BE2C (cell line): ENCODE measurements around the gene COL8A2.

ENCODE experiments used
- DNase-seq: peaks from one replicate; pipeline ENCODE4 v3.0.0-alpha.2; 2020
- H3K27me3 ChIP-seq: fragments of 250-450 bp; sonication (Bioruptor Pico); 2 replicates; pipeline ENCODE4 v1.5.1; 2020; ENCODE audit warnings: mild to moderate bottlenecking
- H3K36me3 ChIP-seq: fragments of 250-450 bp; sonication (Bioruptor Pico); 2 replicates; pipeline ENCODE4 v1.5.1; 2020; ENCODE audit warnings: mild to moderate bottlenecking
- H3K4me1 ChIP-seq: fragments of 250-450 bp; sonication (Bioruptor Pico); 2 replicates; pipeline ENCODE4 v1.5.1; 2020
- H3K4me3 ChIP-seq: 2 replicates; pipeline ENCODE4 v1.5.1; 2011; ENCODE audit warnings: low read depth, low read length
- H3K9me3 ChIP-seq: fragments of 250-450 bp; sonication (Bioruptor Pico); 2 replicates; pipeline ENCODE4 v1.5.1; 2020
- CTCF ChIP-seq: IDR thresholded peaks from 2 replicates; pipeline ENCODE4 v1.5.1; 2012; ENCODE audit warnings: mild to moderate bottlenecking, low read depth, low read length

The COL8A2 gene

GRCh38 chr1:36112823-36113222 lies 12.2 kb downstream of the COL8A2 start:
- no peak for DNase-seq
- no peak for TF ChIP-seq CTCF
- H3K4me3 ChIP-seq, result no peak overlapping the region
- H3K27me3 ChIP-seq, result no peaks in the 10 kb centered on the region
- H3K36me3 ChIP-seq, result no peaks in the 10 kb centered on the region
- no peaks in the 10 kb centered on the region for H3K4me1 ChIP-seq
- no peaks in the 10 kb centered on the region for H3K9me3 ChIP-seq

- H3K36me3 ChIP-seq, result no peaks in the 10 kb centered on the region
- no peaks in the 10 kb centered on the region for H3K4me1 ChIP-seq
- no peak for DNase-seq
- H3K9me3 ChIP-seq, result no peaks in the 10 kb centered on the region
- H3K27me3 ChIP-seq, result no peaks in the 10 kb centered on the region
- H3K4me3 ChIP-seq, result no peak overlapping the region
- TF ChIP-seq CTCF, result no peak
Measured at GRCh38 chr1:36111151-36111550, 13.9 kb downstream of the COL8A2 start.

GRCh38 chr1:36109041-36109679 lies 15.9 kb downstream of the COL8A2 start:
- Histone ChIP-seq H3K4me3 (no peak overlapping the region), H3K4me1 (no peaks in the 10 kb centered on the region), H3K27me3 (no peaks in the 10 kb centered on the region), H3K9me3 (no peaks in the 10 kb centered on the region), H3K36me3 (no peaks in the 10 kb centered on the region)
- TF ChIP-seq CTCF, result no peak
- no peak for DNase-seq

- no peak for DNase-seq
- Histone ChIP-seq H3K27me3 (no peaks in the 10 kb centered on the region), H3K4me3 (no peak overlapping the region), H3K36me3 (no peaks in the 10 kb centered on the region), H3K9me3 (no peaks in the 10 kb centered on the region), H3K4me1 (no peaks in the 10 kb centered on the region)
- TF ChIP-seq CTCF, result no peak
Measured at GRCh38 chr1:36108314-36108713, 16.7 kb downstream of the COL8A2 start.

- H3K4me3 ChIP-seq, result no peak overlapping the region
- no peak for TF ChIP-seq CTCF
- H3K4me1 ChIP-seq, result no peaks in the 10 kb centered on the region
- H3K9me3 ChIP-seq, result no peaks in the 10 kb centered on the region
- no peaks in the 10 kb centered on the region for H3K36me3 ChIP-seq
- no peak for DNase-seq
- H3K27me3 ChIP-seq, result no peaks in the 10 kb centered on the region
Measured at GRCh38 chr1:36107394-36107793, 17.6 kb downstream of the COL8A2 start.

GRCh38 chr1:36106269-36106668 lies 18.8 kb downstream of the COL8A2 start:
- Histone ChIP-seq H3K9me3 (no peaks in the 10 kb centered on the region), H3K36me3 (no peaks in the 10 kb centered on the region), H3K4me3 (no peak overlapping the region), H3K27me3 (no peaks in the 10 kb centered on the region), H3K4me1 (no peaks in the 10 kb centered on the region)
- TF ChIP-seq CTCF, result no peak
- no peak for DNase-seq
